ENCODE data around the gene CER1. TPM values are rescaled to one million over a fixed set of nuclear protein-coding genes. Genes with fewer than 3 reads are reported as not detected.

CER1 gene, protein sequence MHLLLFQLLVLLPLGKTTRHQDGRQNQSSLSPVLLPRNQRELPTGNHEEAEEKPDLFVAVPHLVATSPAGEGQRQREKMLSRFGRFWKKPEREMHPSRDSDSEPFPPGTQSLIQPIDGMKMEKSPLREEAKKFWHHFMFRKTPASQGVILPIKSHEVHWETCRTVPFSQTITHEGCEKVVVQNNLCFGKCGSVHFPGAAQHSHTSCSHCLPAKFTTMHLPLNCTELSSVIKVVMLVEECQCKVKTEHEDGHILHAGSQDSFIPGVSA
- polyA plus RNA-seq (not detected in 2 replicates), polyA minus RNA-seq (not detected in 2 replicates)

DNA sequence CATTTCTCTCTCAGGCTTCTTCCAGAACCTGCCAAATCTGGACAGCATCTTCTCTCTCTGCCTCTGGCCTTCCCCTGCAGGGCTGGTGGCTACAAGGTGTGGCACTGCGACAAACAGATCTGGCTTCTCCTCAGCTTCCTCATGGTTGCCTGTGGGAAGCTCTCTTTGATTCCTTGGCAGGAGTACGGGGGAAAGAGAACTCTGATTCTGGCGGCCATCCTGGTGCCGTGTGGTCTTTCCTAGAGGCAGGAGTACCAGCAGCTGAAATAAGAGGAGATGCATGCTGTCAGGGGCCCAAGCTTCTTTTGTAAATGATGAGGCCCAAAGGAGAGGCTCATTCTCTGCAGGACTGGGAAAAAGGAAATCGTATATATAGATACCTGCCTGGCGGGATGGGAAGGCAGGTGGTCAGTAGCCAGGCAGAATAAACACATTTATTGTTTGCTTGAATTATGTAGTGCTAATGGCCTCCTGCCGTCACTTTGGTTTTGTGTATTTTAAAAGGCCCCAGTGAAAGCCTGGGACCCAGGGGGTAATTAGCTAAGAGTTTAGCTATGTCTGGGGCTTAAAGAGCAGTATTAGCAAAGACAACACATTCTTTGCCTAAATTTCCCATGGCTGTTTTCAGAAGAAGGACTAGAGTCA is at the start of gene CER1:
TSS of gene CER1 (minus strand) at position 343 of the 645 bp plus-strand sequence. CDS start at position 282, 61 bp downstream.
- Histone ChIP-seq H3K9me3 (ENCODE audit: low read length) (no peaks in the 10 kb centered on the region), H4K20me1 (ENCODE audit: insufficient read depth) (no peaks in the 10 kb centered on the region), H3K4me2 (ENCODE audit: low read length) (no peak within 1 kb of the TSS), H3K27me3 (ENCODE audit: insufficient read depth, low read depth, low read length) (peaks cover 22% of the 10 kb centered on the region), H3K36me3 (ENCODE audit: insufficient read depth, low read length) (no peaks in the 10 kb centered on the region), H3K9ac (ENCODE audit: low read length) (no peak within 1 kb of the TSS), H3F3A (ENCODE audit: insufficient read depth, low read length, poor library complexity, severe bottlenecking) (no peaks in the 10 kb centered on the region), H2AFZ (ENCODE audit: low read depth, low read length) (no peak within 1 kb of the TSS), H3K79me2 (replicated peaks; ENCODE audit: insufficient read depth, low read length) (no peaks in the 10 kb centered on the region), H3K27ac (ENCODE audit: low read length) (no peak within 1 kb of the TSS), H3K4me3 (ENCODE audit: low read length) (no peak within 1 kb of the TSS), H3K9me2 (ENCODE audit: insufficient read depth, low read length) (no peaks in the 10 kb centered on the region)
- TF ChIP-seq RAD21 (conservative IDR thresholded peaks at IDR 0.05) (no peak), EZH2 (IDR thresholded peaks at IDR 0.05; ENCODE audit: borderline replicate concordance, insufficient read depth, low read length, poor library complexity, severe bottlenecking) (no peak), POLR2AphosphoS5 (IDR thresholded peaks at IDR 0.05) (no peak), SMC3 (conservative IDR thresholded peaks at IDR 0.05; ENCODE audit: poor library complexity) (no peak), REST (IDR thresholded peaks at IDR 0.05; ENCODE audit: borderline replicate concordance) (no peak), MXI1 (conservative IDR thresholded peaks at IDR 0.05; ENCODE audit: poor library complexity, severe bottlenecking) (no peak), EP300 (conservative IDR thresholded peaks at IDR 0.05; ENCODE audit: poor library complexity, severe bottlenecking) (no peak), TAF1 (IDR thresholded peaks at IDR 0.05; ENCODE audit: low read depth) (no peak)
- TF ChIP-seq, protein P1, sequence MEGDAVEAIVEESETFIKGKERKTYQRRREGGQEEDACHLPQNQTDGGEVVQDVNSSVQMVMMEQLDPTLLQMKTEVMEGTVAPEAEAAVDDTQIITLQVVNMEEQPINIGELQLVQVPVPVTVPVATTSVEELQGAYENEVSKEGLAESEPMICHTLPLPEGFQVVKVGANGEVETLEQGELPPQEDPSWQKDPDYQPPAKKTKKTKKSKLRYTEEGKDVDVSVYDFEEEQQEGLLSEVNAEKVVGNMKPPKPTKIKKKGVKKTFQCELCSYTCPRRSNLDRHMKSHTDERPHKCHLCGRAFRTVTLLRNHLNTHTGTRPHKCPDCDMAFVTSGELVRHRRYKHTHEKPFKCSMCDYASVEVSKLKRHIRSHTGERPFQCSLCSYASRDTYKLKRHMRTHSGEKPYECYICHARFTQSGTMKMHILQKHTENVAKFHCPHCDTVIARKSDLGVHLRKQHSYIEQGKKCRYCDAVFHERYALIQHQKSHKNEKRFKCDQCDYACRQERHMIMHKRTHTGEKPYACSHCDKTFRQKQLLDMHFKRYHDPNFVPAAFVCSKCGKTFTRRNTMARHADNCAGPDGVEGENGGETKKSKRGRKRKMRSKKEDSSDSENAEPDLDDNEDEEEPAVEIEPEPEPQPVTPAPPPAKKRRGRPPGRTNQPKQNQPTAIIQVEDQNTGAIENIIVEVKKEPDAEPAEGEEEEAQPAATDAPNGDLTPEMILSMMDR (IDR thresholded peaks at IDR 0.05; ENCODE audit: poor library complexity, severe bottlenecking), result no peak

GRCh38 chr9:14770592-14770991 is 48.1 kb upstream of the CER1 start:
- no peaks in the 10 kb centered on the region for H3K27me3 ChIP-seq (ENCODE audit: insufficient read depth, low read depth, low read length)
- no peak overlapping the region for H2AFZ ChIP-seq (ENCODE audit: low read depth, low read length)
- H4K20me1 ChIP-seq (ENCODE audit: insufficient read depth), result no peaks in the 10 kb centered on the region
- H3K27ac ChIP-seq (ENCODE audit: low read length), result no peak overlapping the region
- no peak overlapping the region for H3K4me2 ChIP-seq (ENCODE audit: low read length)
- H3K79me2 ChIP-seq (replicated peaks; ENCODE audit: insufficient read depth, low read length), result no peaks in the 10 kb centered on the region
- H3K9me3 ChIP-seq (ENCODE audit: low read length), result no peaks in the 10 kb centered on the region
- no peaks in the 10 kb centered on the region for H3F3A ChIP-seq (ENCODE audit: insufficient read depth, low read length, poor library complexity, severe bottlenecking)
- TF ChIP-seq, protein P1 (IDR thresholded peaks at IDR 0.05; ENCODE audit: poor library complexity, severe bottlenecking), result no peak
- TF ChIP-seq TAF1 (IDR thresholded peaks at IDR 0.05; ENCODE audit: low read depth) (no peak), REST (IDR thresholded peaks at IDR 0.05; ENCODE audit: borderline replicate concordance) (no peak), RAD21 (conservative IDR thresholded peaks at IDR 0.05) (no peak), MXI1 (conservative IDR thresholded peaks at IDR 0.05; ENCODE audit: poor library complexity, severe bottlenecking) (no peak), SMC3 (conservative IDR thresholded peaks at IDR 0.05; ENCODE audit: poor library complexity) (no peak), POLR2AphosphoS5 (IDR thresholded peaks at IDR 0.05) (no peak), EZH2 (IDR thresholded peaks at IDR 0.05; ENCODE audit: borderline replicate concordance, insufficient read depth, low read length, poor library complexity, severe bottlenecking) (no peak)
- H3K4me3 ChIP-seq (ENCODE audit: low read length), result no peak overlapping the region
- H3K9me2 ChIP-seq (ENCODE audit: insufficient read depth, low read length), result no peaks in the 10 kb centered on the region
- no peaks in the 10 kb centered on the region for H3K36me3 ChIP-seq (ENCODE audit: insufficient read depth, low read length)
- H3K9ac ChIP-seq (ENCODE audit: low read length), result no peak overlapping the region
